Gastroesophageal sphincter (tissue), 4 donors: ENCODE data around the gene AGO3. TPM values are rescaled to one million over a fixed set of nuclear protein-coding genes. Genes with fewer than 3 reads are reported as not detected.

Experiments
- ATAC-seq: fragments of 150-250 bp; one replicate; pipeline ENCODE4 v1.9.1; 2016; ENCODE audit warnings: mild to moderate bottlenecking, moderate library complexity
- H3K27ac ChIP-seq, 4 donors: fragments of 200-600 bp; sonication (generic) in 3 of 4; 1 replicate in 3 of 4; 2 replicates in 1 of 4; pipeline ENCODE4 v1.5.1; 2016 to 2019
- H3K27me3 ChIP-seq: fragments of 200-600 bp; sonication (generic); one replicate; pipeline ENCODE4 v1.5.1; 2019
- H3K36me3 ChIP-seq, 2 donors: fragments of 200-600 bp; sonication (generic); one replicate each; pipeline ENCODE4 v1.5.1; 2019; ENCODE audit warnings: control low read depth in 1 of 2
- H3K4me1 ChIP-seq, 3 donors: fragments of 200-600 bp; sonication (generic); 1 replicate in 2 of 3; 2 replicates in 1 of 3; pipeline ENCODE4 v1.5.1; 2016 to 2019; ENCODE audit warnings: control low read depth in 2 of 3
- H3K4me3 ChIP-seq, 2 donors: fragments of 200-600 bp; sonication (generic); one replicate each; pipeline ENCODE4 v1.5.1; 2019; ENCODE audit warnings: mild to moderate bottlenecking in 1 of 2, moderate library complexity in 1 of 2
- H3K9me3 ChIP-seq, 3 donors: fragments of 200-600 bp; sonication (generic); one replicate each; pipeline ENCODE4 v1.5.1; 2017 to 2019; ENCODE audit warnings: control low read depth in 2 of 3
- CTCF ChIP-seq, 4 experiments: fragments of 200-600 bp in 2 of 4; fragments of 450-650 bp in 2 of 4; sonication (generic) in 1 of 4; IDR thresholded peaks; one replicate each; pipeline ENCODE4 v1.5.1; 2017 to 2019; ENCODE audit warnings: antibody characterized with exemption in 4 of 4, mild to moderate bottlenecking in 2 of 4, moderate library complexity in 2 of 4
- EP300 ChIP-seq: sonication (generic); formaldehyde crosslinking; IDR thresholded peaks from one replicate; pipeline ENCODE4 v1.6.1; 2017; ENCODE audit warnings: antibody characterized with exemption, mild to moderate bottlenecking
- POLR2A ChIP-seq, 2 donors: fragments of 450-650 bp; IDR thresholded peaks; one replicate each; pipeline ENCODE4 v1.6.1; 2017; ENCODE audit warnings: antibody characterized with exemption in 2 of 2, mild to moderate bottlenecking in 2 of 2, moderate library complexity in 1 of 2
- POLR2AphosphoS5 ChIP-seq: sonication (generic); formaldehyde crosslinking; IDR thresholded peaks from one replicate; pipeline ENCODE4 v1.6.1; 2017; ENCODE audit warnings: antibody characterized with exemption
- WGBS, 2 donors: methylation state at CpG; one replicate each; pipeline ENCODE4 v1.1.5; 2018; ENCODE audit warnings: low coverage in 1 of 2; 5-methylcytosine and 5-hydroxymethylcytosine counted together
- total RNA-seq, 4 donors: library from RNA; depleted of rRNA; stranded (reverse); fragments of >200 nt; gene quantifications; one replicate each; pipeline ENCODE4 v1.1.0, GENCODE V29; 2016

AGO3 gene
- total RNA-seq, 4 donors from 2014 or later: 33.9 to 36.9 (median 34.2) TPM

GRCh38 chr1:35915693-35916092 is 15.2 kb upstream of the AGO3 start:
- H3K27ac ChIP-seq: no peak overlapping the region
- H3K36me3 ChIP-seq: peaks cover 0 to 100% of the 10 kb centered on the region in 2 donors
- no peak for ATAC-seq
- TF ChIP-seq POLR2A (IDR thresholded peaks at IDR 0.05) (no peak), EP300 (no peak), CTCF (IDR thresholded peaks at IDR 0.05) (no peak), POLR2AphosphoS5 (no peak)
- H3K27me3 ChIP-seq: no peaks in the 10 kb centered on the region
- H3K9me3 ChIP-seq: no peaks in the 10 kb centered on the region
- H3K4me3 ChIP-seq: no peak overlapping the region
- 14 to 52% methylated on average over 2 of the region's 2 CpGs for WGBS, 2 donors
- no peaks in the 10 kb centered on the region for H3K4me1 ChIP-seq

- peak; percentile 50 for ATAC-seq
- Histone ChIP-seq H3K27me3 (no peaks in the 10 kb centered on the region), H3K4me3 (no peak overlapping the region), H3K9me3 (no peaks in the 10 kb centered on the region), H3K36me3 (peaks cover 0 to 39% of the 10 kb centered on the region in 2 donors), H3K27ac (no peak overlapping the region), H3K4me1 (no peaks in the 10 kb centered on the region)
- TF ChIP-seq CTCF (IDR thresholded peaks at IDR 0.05): no peak
Observed at GRCh38 chr1:35923791-35924221, 7.1 kb upstream of the AGO3 start.

- H3K36me3 ChIP-seq: peaks cover 0 to 28% of the 10 kb centered on the region in 2 donors
- TF ChIP-seq EP300 (no peak), POLR2A (IDR thresholded peaks at IDR 0.05) (no peak), CTCF (IDR thresholded peaks at IDR 0.05) (no peak)
- no peak overlapping the region for H3K27ac ChIP-seq
- H3K9me3 ChIP-seq: no peaks in the 10 kb centered on the region
- no peak overlapping the region for H3K4me3 ChIP-seq
- WGBS, 2 donors: 84% methylated on average over 1 of the region's 1 CpG; no CpG with 5 or more reads in 1 of the 2 donors
- H3K27me3 ChIP-seq: no peaks in the 10 kb centered on the region
- peaks cover 0 to 4% (median 0%) of the 10 kb centered on the region in 3 donors for H3K4me1 ChIP-seq
- no peak for ATAC-seq
Observed at GRCh38 chr1:35924838-35925237, 6.1 kb upstream of the AGO3 start.

- Histone ChIP-seq H3K27me3 (no peaks in the 10 kb centered on the region), H3K36me3 (peaks cover 0 to 19% of the 10 kb centered on the region in 2 donors), H3K4me3 (no peak overlapping the region), H3K4me1 (peaks cover 0 to 8% (median 0%) of the 10 kb centered on the region in 3 donors), H3K9me3 (no peaks in the 10 kb centered on the region), H3K27ac (no peak overlapping the region)
- no peak for TF ChIP-seq CTCF (IDR thresholded peaks at IDR 0.05)
- TF ChIP-seq POLR2AphosphoS5: no peak
- TF ChIP-seq EP300: no peak
- no peak for TF ChIP-seq POLR2A (IDR thresholded peaks at IDR 0.05)
- ATAC-seq: no peak
- WGBS, 2 donors: 47 to 89% methylated on average over 1 to 4 of the region's 4 CpGs
Observed at GRCh38 chr1:35925741-35926140, 5.2 kb upstream of the AGO3 start.

GRCh38 chr1:35927472-35927871 is 3.4 kb upstream of the AGO3 start:
- no peaks in the 10 kb centered on the region for H3K27me3 ChIP-seq
- peaks cover 0 to 4% of the 10 kb centered on the region in 2 donors for H3K36me3 ChIP-seq
- ATAC-seq: no peak
- peaks cover 4 to 17% (median 7%) of the 10 kb centered on the region in 3 donors for H3K4me1 ChIP-seq
- no peak overlapping the region for H3K4me3 ChIP-seq
- TF ChIP-seq CTCF (IDR thresholded peaks at IDR 0.05) (no peak), POLR2AphosphoS5 (no peak), EP300 (no peak), POLR2A (IDR thresholded peaks at IDR 0.05) (no peak)
- H3K27ac ChIP-seq: no peak overlapping the region
- H3K9me3 ChIP-seq: no peaks in the 10 kb centered on the region
- 22 to 36% methylated on average over 1 to 3 of the region's 3 CpGs for WGBS, 2 donors
